ENCODE measurements around the gene COMTD1. TPM values are rescaled to one million over a fixed set of nuclear protein-coding genes. Genes with fewer than 3 reads are reported as not detected.

COMTD1 gene
- total and polyA plus RNA-seq, 2 of the 4 experiments (the other 2 are of a cell fraction) = 1.6 to 6.4 TPM

- dilution Hi-C loops (cut with HindIII; ENCODE audit: low sequenced_read_pairs, unreplicated experiment) (no loop called here), intact Hi-C loops (cut with micrococcal nuclease) (no loop called here), in situ Hi-C loops (cut with MboI; ENCODE audit: low sequenced_read_pairs) (no loop called here)
- peak overlapping the region; percentile 62; the same call in 1 of the 2 replicates for H4K5ac ChIP-seq (ENCODE audit: low read depth, low read length)
- H4K20me1 ChIP-seq (ENCODE audit: insufficient read depth, low read length) = peaks cover 12% of the 10 kb centered on the region
- peak overlapping the region; percentile 6 to 68; a peak in 1 of 4 replicates for H4K8ac ChIP-seq (ENCODE audit: low read depth in 2 of 2, low read length in 2 of 2)
- POLR2A ChIA-PET (ENCODE audit: unreplicated experiment) = interaction anchor here (0.5 kb wide), 1 partner anchor 997 kb away, joined by 6 read pairs; no protein-coding TSS in a partner anchor
- no peak overlapping the region for H3K4me3 ChIP-seq (ENCODE audit: insufficient read depth, low read depth, low read length)
- peak overlapping the region; percentile 53 for H2BK5ac ChIP-seq (ENCODE audit: low read depth, low read length, poor library complexity, severe bottlenecking)
- no CpG with 5 or more reads among the region's 1 CpG for WGBS, 2 experiments (ENCODE audit: extremely low coverage in 2 of 2, insufficient read length in 1 of 2)
- H4K91ac ChIP-seq (ENCODE audit: insufficient read depth, low read depth, low read length) = peak overlapping the region; percentile 36
- no peak for DNase-seq
- H3K23ac ChIP-seq (ENCODE audit: low read depth, low read length) = peak overlapping the region; percentile 6; the same call in 1 of the 2 replicates
- peak overlapping the region; percentile 27 for H2BK20ac ChIP-seq (ENCODE audit: low read depth, low read length)
- H3K27ac ChIP-seq (ENCODE audit: insufficient read depth, low read length) = peak overlapping the region; percentile 28; the same call in 1 of the 2 replicates
- no peaks in the 10 kb centered on the region for H3K27me3 ChIP-seq (ENCODE audit: control insufficient read depth, insufficient read depth, low read length)
- peaks cover 2% of the 10 kb centered on the region for H3K36me3 ChIP-seq (ENCODE audit: control insufficient read depth, insufficient read depth, low read length)
- BruUV-seq (replicated peaks) = no TSS peak
- H3K9me1 ChIP-seq (ENCODE audit: insufficient read depth, low read length) = peaks cover 13% of the 10 kb centered on the region
- CTCF ChIA-PET = no interaction called here
- H3K56ac ChIP-seq (ENCODE audit: extremely low read depth, insufficient read depth, low read length) = 0 out of 2 replicates have a peak overlapping the region, but pooled peaks have one; percentile 27
- peak overlapping the region; percentile 74 for H2AK9ac ChIP-seq (replicated peaks; ENCODE audit: low read depth, low read length, poor library complexity)
- no peak overlapping the region for H2AFZ ChIP-seq (replicated peaks; ENCODE audit: low read length, poor library complexity)
- no peak for ATAC-seq (ENCODE audit: low read depth)
- peaks cover 16% of the 10 kb centered on the region for H3K4me1 ChIP-seq (ENCODE audit: control insufficient read depth, insufficient read depth, low read length)
- TF ChIP-seq NFE2L2 (IDR thresholded peaks at IDR 0.05; ENCODE audit: low read depth, low read length) = no peak
- no peak for TF ChIP-seq MXI1 (IDR thresholded peaks at IDR 0.05; ENCODE audit: borderline replicate concordance, low read depth, low read length)
- peak overlapping the region; percentile 68 for H2BK120ac ChIP-seq (ENCODE audit: low read depth, low read length)
- peak overlapping the region; percentile 56 for H3K14ac ChIP-seq (replicated peaks; ENCODE audit: low read depth, low read length)
- H3K79me1 ChIP-seq (ENCODE audit: low read depth in 1 of 2, low read length in 2 of 2) = peaks cover 0 to 11% of the 10 kb centered on the region in 2 experiments; a peak in 1 of 4 replicates
- H3K9ac ChIP-seq (ENCODE audit: low read depth, low read length) = no peak overlapping the region
- peak overlapping the region; percentile 74; the same call in 1 of the 2 replicates for H3K18ac ChIP-seq (ENCODE audit: low read depth, low read length)
- H2BK15ac ChIP-seq (ENCODE audit: low read depth, low read length) = peak overlapping the region; percentile 81; the same call in 2 of the 3 replicates
- peak overlapping the region; percentile 68 for H3K4ac ChIP-seq (ENCODE audit: low read depth, low read length)
- H2AK5ac ChIP-seq (ENCODE audit: low read depth, low read length) = peak overlapping the region; percentile 94
- no peaks in the 10 kb centered on the region for H3K9me3 ChIP-seq (ENCODE audit: control insufficient read depth, insufficient read depth, low read length)
- peak overlapping the region; percentile 8; the same call in 1 of the 2 replicates for H3K4me2 ChIP-seq (ENCODE audit: low read depth, low read length)
These were observed 28.0 kb downstream of the COMTD1 start for GRCh38 chr10:75207857-75208144.

Data from IMR-90 (cell line).